Measurements from ENCODE around the gene FRS3.

FRS3 gene

DNA sequence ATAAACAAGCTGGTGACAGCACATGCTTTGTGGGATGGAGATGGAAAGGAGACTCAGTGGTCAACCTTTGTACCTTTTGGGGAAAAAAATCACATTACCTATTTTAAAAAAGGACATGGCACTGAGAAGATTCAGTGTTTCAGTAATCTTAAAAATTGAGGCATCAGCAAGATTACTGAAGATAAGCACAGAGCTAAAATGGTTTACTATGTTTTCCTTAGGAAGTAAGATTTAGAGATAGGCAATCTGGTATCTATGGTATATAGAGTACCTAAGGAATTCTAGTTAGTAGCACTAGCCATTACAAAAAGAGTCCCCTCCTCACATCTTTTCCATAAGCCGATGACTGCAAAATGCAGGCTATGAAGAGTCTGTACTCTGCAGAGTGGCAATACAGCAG, 43.5 kb upstream of the FRS3 start:
- H3K79me2 ChIP-seq (ENCODE audit: insufficient read depth, low read length), result no peaks in the 10 kb centered on the region
- TF ChIP-seq, protein P1, sequence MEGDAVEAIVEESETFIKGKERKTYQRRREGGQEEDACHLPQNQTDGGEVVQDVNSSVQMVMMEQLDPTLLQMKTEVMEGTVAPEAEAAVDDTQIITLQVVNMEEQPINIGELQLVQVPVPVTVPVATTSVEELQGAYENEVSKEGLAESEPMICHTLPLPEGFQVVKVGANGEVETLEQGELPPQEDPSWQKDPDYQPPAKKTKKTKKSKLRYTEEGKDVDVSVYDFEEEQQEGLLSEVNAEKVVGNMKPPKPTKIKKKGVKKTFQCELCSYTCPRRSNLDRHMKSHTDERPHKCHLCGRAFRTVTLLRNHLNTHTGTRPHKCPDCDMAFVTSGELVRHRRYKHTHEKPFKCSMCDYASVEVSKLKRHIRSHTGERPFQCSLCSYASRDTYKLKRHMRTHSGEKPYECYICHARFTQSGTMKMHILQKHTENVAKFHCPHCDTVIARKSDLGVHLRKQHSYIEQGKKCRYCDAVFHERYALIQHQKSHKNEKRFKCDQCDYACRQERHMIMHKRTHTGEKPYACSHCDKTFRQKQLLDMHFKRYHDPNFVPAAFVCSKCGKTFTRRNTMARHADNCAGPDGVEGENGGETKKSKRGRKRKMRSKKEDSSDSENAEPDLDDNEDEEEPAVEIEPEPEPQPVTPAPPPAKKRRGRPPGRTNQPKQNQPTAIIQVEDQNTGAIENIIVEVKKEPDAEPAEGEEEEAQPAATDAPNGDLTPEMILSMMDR (conservative IDR thresholded peaks at IDR 0.05; ENCODE audit: low read length), result no peak
- TF ChIP-seq EZH2phosphoT487 (IDR thresholded peaks at IDR 0.05; ENCODE audit: borderline replicate concordance), result no peak
- no peak overlapping the region for H3K4me3 ChIP-seq (ENCODE audit: low read length, poor library complexity, severe bottlenecking)

DNA sequence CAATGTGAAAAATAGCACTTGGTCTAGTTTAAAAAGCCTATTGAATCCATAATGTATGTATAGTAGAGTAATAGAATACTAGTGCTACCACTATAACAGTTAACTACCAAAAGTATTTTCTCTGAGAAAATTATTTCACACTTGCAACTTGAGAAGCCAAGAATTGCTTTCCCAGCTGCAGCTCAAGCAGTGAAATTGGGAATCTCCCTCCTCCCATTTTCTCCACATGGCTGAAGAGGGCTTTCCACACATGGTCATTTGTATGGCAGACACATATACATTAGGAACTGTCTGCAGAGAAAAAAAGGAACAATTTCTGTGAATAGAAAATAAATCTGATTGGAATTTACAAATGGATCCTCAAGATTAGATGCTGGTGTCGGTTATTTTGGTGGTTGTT, 42.3 kb upstream of the FRS3 start:
- H3K36me3 ChIP-seq (ENCODE audit: insufficient read depth, low read length), result peaks cover 3% of the 10 kb centered on the region; the same call in 1 of the 2 replicates
- no peak overlapping the region for H2AFZ ChIP-seq (ENCODE audit: low read length)
- no peak for TF ChIP-seq EZH2phosphoT487 (IDR thresholded peaks at IDR 0.05; ENCODE audit: borderline replicate concordance)
- TF ChIP-seq, protein P1 (conservative IDR thresholded peaks at IDR 0.05; ENCODE audit: low read length), result no peak

More for the DNA sequence above, 43.5 kb upstream of the FRS3 start:
- Histone ChIP-seq H3F3A (ENCODE audit: low read depth) (no peaks in the 10 kb centered on the region), H3K9me2 (replicated peaks; ENCODE audit: low read depth, low read length) (no peaks in the 10 kb centered on the region), H3K9ac (ENCODE audit: low read depth, low read length, poor library complexity, severe bottlenecking) (no peak overlapping the region), H3K4me2 (ENCODE audit: low read depth, low read length, poor library complexity, severe bottlenecking) (no peak overlapping the region), H3K27me3 (ENCODE audit: insufficient read depth, low read length, poor library complexity, severe bottlenecking) (no peaks in the 10 kb centered on the region), H3K36me3 (ENCODE audit: insufficient read depth, low read length) (peaks cover 3% of the 10 kb centered on the region; the same call in 1 of the 2 replicates), H3K9me3 (ENCODE audit: insufficient read depth, low read depth, low read length) (no peaks in the 10 kb centered on the region), H2AFZ (ENCODE audit: low read length) (no peak overlapping the region), H3K4me1 (ENCODE audit: insufficient read depth, low read length, poor library complexity, severe bottlenecking) (no peaks in the 10 kb centered on the region), H4K20me1 (ENCODE audit: insufficient read depth, low read length, poor library complexity, severe bottlenecking) (no peaks in the 10 kb centered on the region)

DNA sequence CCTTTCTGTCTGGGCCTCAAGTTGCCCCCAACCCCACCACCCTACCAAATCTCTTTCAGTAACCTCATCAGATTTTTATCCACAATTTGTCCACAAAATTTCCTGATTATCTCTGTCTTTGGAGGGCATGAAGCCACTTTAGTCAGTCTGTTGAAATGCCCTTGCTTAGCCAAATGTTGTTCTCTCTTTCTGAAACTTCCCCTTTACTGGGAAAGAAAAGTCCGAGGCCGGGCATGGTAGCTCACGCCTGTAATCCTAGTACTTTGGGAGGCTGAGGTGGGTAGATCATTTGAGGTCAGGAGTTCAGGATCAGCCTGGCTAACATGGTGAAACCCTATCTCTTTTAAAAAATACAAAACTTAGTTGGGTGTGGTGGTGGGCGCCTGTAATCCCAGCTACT, 41.6 kb upstream of the FRS3 start:
- no peak overlapping the region for H2AFZ ChIP-seq (ENCODE audit: low read length)
- no peaks in the 10 kb centered on the region for H3F3A ChIP-seq (ENCODE audit: low read depth)
- no peak overlapping the region for H3K4me2 ChIP-seq (ENCODE audit: low read depth, low read length, poor library complexity, severe bottlenecking)
- no peak overlapping the region for H3K4me3 ChIP-seq (ENCODE audit: low read length, poor library complexity, severe bottlenecking)
- H3K9ac ChIP-seq (ENCODE audit: low read depth, low read length, poor library complexity, severe bottlenecking), result no peak overlapping the region
- TF ChIP-seq EZH2phosphoT487 (IDR thresholded peaks at IDR 0.05; ENCODE audit: borderline replicate concordance), result no peak
- TF ChIP-seq, protein P1 (conservative IDR thresholded peaks at IDR 0.05; ENCODE audit: low read length), result no peak
- H3K27me3 ChIP-seq (ENCODE audit: insufficient read depth, low read length, poor library complexity, severe bottlenecking), result no peaks in the 10 kb centered on the region
- peaks cover 3% of the 10 kb centered on the region; the same call in 1 of the 2 replicates for H3K36me3 ChIP-seq (ENCODE audit: insufficient read depth, low read length)
- H3K9me3 ChIP-seq (ENCODE audit: insufficient read depth, low read depth, low read length), result no peaks in the 10 kb centered on the region
- no peaks in the 10 kb centered on the region for H3K9me2 ChIP-seq (replicated peaks; ENCODE audit: low read depth, low read length)
- H3K79me2 ChIP-seq (ENCODE audit: insufficient read depth, low read length), result no peaks in the 10 kb centered on the region
- no peaks in the 10 kb centered on the region for H3K4me1 ChIP-seq (ENCODE audit: insufficient read depth, low read length, poor library complexity, severe bottlenecking)
- H4K20me1 ChIP-seq (ENCODE audit: insufficient read depth, low read length, poor library complexity, severe bottlenecking), result no peaks in the 10 kb centered on the region

More for the DNA sequence above, 42.3 kb upstream of the FRS3 start:
- H3K4me2 ChIP-seq (ENCODE audit: low read depth, low read length, poor library complexity, severe bottlenecking), result no peak overlapping the region
- no peaks in the 10 kb centered on the region for H3K9me3 ChIP-seq (ENCODE audit: insufficient read depth, low read depth, low read length)
- no peaks in the 10 kb centered on the region for H3K4me1 ChIP-seq (ENCODE audit: insufficient read depth, low read length, poor library complexity, severe bottlenecking)
- H3K79me2 ChIP-seq (ENCODE audit: insufficient read depth, low read length), result no peaks in the 10 kb centered on the region
- no peaks in the 10 kb centered on the region for H3F3A ChIP-seq (ENCODE audit: low read depth)
- no peak overlapping the region for H3K9ac ChIP-seq (ENCODE audit: low read depth, low read length, poor library complexity, severe bottlenecking)
- no peaks in the 10 kb centered on the region for H3K9me2 ChIP-seq (replicated peaks; ENCODE audit: low read depth, low read length)
- no peak overlapping the region for H3K4me3 ChIP-seq (ENCODE audit: low read length, poor library complexity, severe bottlenecking)
- H3K27me3 ChIP-seq (ENCODE audit: insufficient read depth, low read length, poor library complexity, severe bottlenecking), result no peaks in the 10 kb centered on the region
- no peaks in the 10 kb centered on the region for H4K20me1 ChIP-seq (ENCODE audit: insufficient read depth, low read length, poor library complexity, severe bottlenecking)
